ENCODE data around the gene PDE6B.

The PDE6B gene

DNA sequence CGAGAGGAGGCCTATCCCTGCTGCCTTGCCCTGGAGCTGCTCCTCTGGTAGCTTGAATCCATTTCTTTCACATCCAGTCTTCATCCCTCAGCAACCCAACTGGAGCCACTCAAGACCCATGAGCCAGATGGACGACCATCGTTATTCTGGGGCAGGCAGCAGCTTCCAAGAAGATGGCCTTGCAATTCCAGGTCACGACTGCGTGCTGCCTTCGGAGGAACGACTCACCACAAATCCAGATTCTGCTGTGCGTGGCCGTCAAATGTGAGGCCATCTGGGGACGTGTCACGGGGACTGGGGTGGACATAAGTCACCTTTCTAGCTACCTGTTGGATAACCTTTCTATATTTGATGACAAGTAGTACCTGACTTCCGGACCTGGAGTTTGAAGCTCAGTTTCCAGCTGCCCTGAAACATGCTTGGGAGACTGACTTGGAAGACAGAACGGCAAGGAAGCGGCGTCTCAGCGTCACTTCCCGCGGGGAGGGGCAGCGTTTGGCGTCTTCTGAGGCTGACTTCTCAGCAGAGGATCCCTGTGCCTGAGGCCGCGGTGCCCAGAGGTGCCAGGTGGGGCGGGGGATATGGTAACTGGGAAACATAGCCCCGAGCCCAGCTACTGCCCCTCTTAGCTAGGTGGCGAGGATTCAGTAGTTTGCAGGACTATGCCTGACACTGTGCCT lies 37.6 kb upstream of the PDE6B start:
- H2AFZ ChIP-seq (ENCODE audit: low read depth, low read length, severe bottlenecking), result no peak overlapping the region
- H3K9me3 ChIP-seq (ENCODE audit: insufficient read depth, low read length), result peaks cover 9% of the 10 kb centered on the region; the same call in 1 of the 2 replicates
- H3K9me2 ChIP-seq (replicated peaks; ENCODE audit: insufficient read depth, low read length), result no peaks in the 10 kb centered on the region
- H3K9ac ChIP-seq (ENCODE audit: low read length), result no peak overlapping the region
- no peak overlapping the region for H3K4me2 ChIP-seq (ENCODE audit: low read depth, low read length, poor library complexity, severe bottlenecking)
- H3K79me2 ChIP-seq (ENCODE audit: insufficient read depth, low read length), result no peaks in the 10 kb centered on the region
- no peak overlapping the region for H3K4me3 ChIP-seq (ENCODE audit: insufficient read depth, low read length, poor library complexity, severe bottlenecking)
- H4K20me1 ChIP-seq (ENCODE audit: low read depth, low read length), result no peaks in the 10 kb centered on the region
- no peak overlapping the region for H3K27ac ChIP-seq (ENCODE audit: low read depth, low read length)
- no peaks in the 10 kb centered on the region for H3K27me3 ChIP-seq (ENCODE audit: low read length)
- no peaks in the 10 kb centered on the region for H3K36me3 ChIP-seq (ENCODE audit: low read length)
- H3F3A ChIP-seq (ENCODE audit: insufficient read depth), result no peaks in the 10 kb centered on the region
- TF ChIP-seq, protein P1, sequence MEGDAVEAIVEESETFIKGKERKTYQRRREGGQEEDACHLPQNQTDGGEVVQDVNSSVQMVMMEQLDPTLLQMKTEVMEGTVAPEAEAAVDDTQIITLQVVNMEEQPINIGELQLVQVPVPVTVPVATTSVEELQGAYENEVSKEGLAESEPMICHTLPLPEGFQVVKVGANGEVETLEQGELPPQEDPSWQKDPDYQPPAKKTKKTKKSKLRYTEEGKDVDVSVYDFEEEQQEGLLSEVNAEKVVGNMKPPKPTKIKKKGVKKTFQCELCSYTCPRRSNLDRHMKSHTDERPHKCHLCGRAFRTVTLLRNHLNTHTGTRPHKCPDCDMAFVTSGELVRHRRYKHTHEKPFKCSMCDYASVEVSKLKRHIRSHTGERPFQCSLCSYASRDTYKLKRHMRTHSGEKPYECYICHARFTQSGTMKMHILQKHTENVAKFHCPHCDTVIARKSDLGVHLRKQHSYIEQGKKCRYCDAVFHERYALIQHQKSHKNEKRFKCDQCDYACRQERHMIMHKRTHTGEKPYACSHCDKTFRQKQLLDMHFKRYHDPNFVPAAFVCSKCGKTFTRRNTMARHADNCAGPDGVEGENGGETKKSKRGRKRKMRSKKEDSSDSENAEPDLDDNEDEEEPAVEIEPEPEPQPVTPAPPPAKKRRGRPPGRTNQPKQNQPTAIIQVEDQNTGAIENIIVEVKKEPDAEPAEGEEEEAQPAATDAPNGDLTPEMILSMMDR (IDR thresholded peaks at IDR 0.05; ENCODE audit: insufficient read depth, low read length, poor library complexity, severe bottlenecking), result no peak
- TF ChIP-seq EZH2phosphoT487 (conservative IDR thresholded peaks at IDR 0.05; ENCODE audit: low read length), result no peak

DNA sequence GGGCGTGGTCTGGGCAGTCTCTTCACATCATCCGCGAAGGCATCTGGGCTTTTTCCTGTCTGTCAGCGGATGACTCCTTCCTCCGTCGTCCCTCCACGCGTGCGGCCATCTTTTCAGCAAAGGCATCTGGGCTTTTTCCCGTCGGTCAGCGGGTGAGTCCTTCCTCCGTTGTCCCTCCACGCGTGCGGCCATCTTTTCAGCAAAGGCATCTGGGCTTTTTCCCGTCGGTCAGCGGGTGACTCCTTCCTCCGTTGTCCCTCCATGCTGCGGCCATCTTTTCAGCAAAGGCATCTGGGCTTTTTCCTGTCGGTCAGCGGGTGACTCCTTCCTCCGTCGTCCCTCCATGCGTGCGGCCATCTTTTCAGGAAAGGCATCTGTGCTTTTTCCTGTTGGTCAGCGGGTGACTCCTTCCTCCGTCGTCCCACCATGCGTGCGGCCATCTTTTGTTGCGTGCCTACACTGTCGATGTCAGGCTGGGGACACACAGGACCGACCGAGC lies 37.0 kb upstream of the PDE6B start:
- no peak overlapping the region for H2AFZ ChIP-seq (ENCODE audit: low read depth, low read length, severe bottlenecking)
- H3K9ac ChIP-seq (ENCODE audit: low read length), result no peak overlapping the region
- H3K9me3 ChIP-seq (ENCODE audit: insufficient read depth, low read length), result peaks cover 9% of the 10 kb centered on the region; the same call in 1 of the 2 replicates
- no peaks in the 10 kb centered on the region for H3K36me3 ChIP-seq (ENCODE audit: low read length)
- no peak overlapping the region for H3K4me2 ChIP-seq (ENCODE audit: low read depth, low read length, poor library complexity, severe bottlenecking)
- H3K27ac ChIP-seq (ENCODE audit: low read depth, low read length), result no peak overlapping the region
- no peaks in the 10 kb centered on the region for H4K20me1 ChIP-seq (ENCODE audit: low read depth, low read length)
- H3K4me3 ChIP-seq (ENCODE audit: insufficient read depth, low read length, poor library complexity, severe bottlenecking), result no peak overlapping the region
- TF ChIP-seq EZH2phosphoT487 (conservative IDR thresholded peaks at IDR 0.05; ENCODE audit: low read length), result no peak
- TF ChIP-seq, protein P1 (IDR thresholded peaks at IDR 0.05; ENCODE audit: insufficient read depth, low read length, poor library complexity, severe bottlenecking), result no peak
- H3K79me2 ChIP-seq (ENCODE audit: insufficient read depth, low read length), result no peaks in the 10 kb centered on the region
- no peaks in the 10 kb centered on the region for H3F3A ChIP-seq (ENCODE audit: insufficient read depth)
- no peaks in the 10 kb centered on the region for H3K9me2 ChIP-seq (replicated peaks; ENCODE audit: insufficient read depth, low read length)
- H3K27me3 ChIP-seq (ENCODE audit: low read length), result no peaks in the 10 kb centered on the region

DNA sequence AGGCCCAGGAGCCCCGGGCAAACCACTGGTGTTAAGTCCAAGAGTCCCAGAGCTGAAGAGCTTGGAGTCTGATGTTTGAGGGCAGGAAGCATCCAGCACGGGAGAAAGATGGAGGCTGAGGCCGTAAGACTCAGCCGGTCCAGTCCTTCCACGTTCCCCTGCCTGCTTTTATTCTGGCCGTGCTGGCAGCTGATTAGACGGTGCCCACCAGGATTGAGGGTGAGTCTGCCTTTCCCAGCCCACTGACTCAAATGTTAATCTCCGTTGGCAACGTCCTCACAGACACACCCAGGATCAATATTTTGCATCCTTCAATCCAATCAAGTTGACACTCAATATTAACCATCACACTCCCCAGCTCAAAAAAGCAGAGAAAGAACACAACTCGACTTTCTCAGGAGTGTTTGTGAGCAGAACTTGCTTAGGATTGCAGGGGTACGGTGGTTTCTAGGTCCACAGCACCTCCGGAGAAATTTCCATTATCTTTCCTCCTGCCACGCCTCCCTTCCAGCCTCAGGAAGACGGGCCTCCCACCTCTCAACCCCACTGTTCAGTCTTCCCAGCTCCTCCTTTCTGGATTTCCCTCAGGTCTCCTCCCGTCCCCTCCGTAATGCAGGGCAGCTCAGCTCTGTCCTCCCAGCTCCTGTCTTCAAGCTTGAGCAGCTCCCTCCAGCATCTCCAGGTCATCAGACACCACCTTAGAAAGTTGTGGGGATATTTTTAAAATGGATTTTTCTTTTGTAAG lies 36.0 kb upstream of the PDE6B start:
- no peak overlapping the region for H2AFZ ChIP-seq (ENCODE audit: low read depth, low read length, severe bottlenecking)
- H4K20me1 ChIP-seq (ENCODE audit: low read depth, low read length), result no peaks in the 10 kb centered on the region
- H3K27ac ChIP-seq (ENCODE audit: low read depth, low read length), result no peak overlapping the region
- no peaks in the 10 kb centered on the region for H3K9me2 ChIP-seq (replicated peaks; ENCODE audit: insufficient read depth, low read length)
- H3K27me3 ChIP-seq (ENCODE audit: low read length), result no peaks in the 10 kb centered on the region
- H3K4me3 ChIP-seq (ENCODE audit: insufficient read depth, low read length, poor library complexity, severe bottlenecking), result no peak overlapping the region
- H3F3A ChIP-seq (ENCODE audit: insufficient read depth), result no peaks in the 10 kb centered on the region
- H3K79me2 ChIP-seq (ENCODE audit: insufficient read depth, low read length), result no peaks in the 10 kb centered on the region
- H3K36me3 ChIP-seq (ENCODE audit: low read length), result no peaks in the 10 kb centered on the region
- no peak for TF ChIP-seq EZH2phosphoT487 (conservative IDR thresholded peaks at IDR 0.05; ENCODE audit: low read length)
- TF ChIP-seq, protein P1 (IDR thresholded peaks at IDR 0.05; ENCODE audit: insufficient read depth, low read length, poor library complexity, severe bottlenecking), result no peak
- no peak overlapping the region for H3K4me2 ChIP-seq (ENCODE audit: low read depth, low read length, poor library complexity, severe bottlenecking)
- H3K9ac ChIP-seq (ENCODE audit: low read length), result no peak overlapping the region
- H3K9me3 ChIP-seq (ENCODE audit: insufficient read depth, low read length), result 0 out of 2 replicates have a peak, but pooled peaks cover 1% of the 10 kb centered on the region
